GM12801 (cell line): ENCODE results near the gene LEMD1.

Experiments used
- CTCF ChIP-seq: IDR thresholded peaks from one replicate; pipeline ENCODE4 v1.5.1; 2011; ENCODE audit warnings: control low read depth; ENCODE audit not compliant: insufficient read length; ENCODE audit errors: extremely low read depth

LEMD1 gene

GRCh38 chr1:205456383-205456867, 34.6 kb upstream of the LEMD1 start:
- TF ChIP-seq CTCF, result no peak

- TF ChIP-seq CTCF, result no peak
Observed at GRCh38 chr1:205455581-205456382, 33.9 kb upstream of the LEMD1 start, which contains the start of gene BLACAT1. BLACAT1 (minus strand) TSS chr1:205456045.

- TF ChIP-seq CTCF, result no peak
Observed at GRCh38 chr1:205454903-205455335, 33.1 kb upstream of the LEMD1 start.

- TF ChIP-seq CTCF, result no peak
Observed at GRCh38 chr1:205453466-205453865, 31.6 kb upstream of the LEMD1 start.

GRCh38 chr1:205452933-205453332, 31.1 kb upstream of the LEMD1 start:
- TF ChIP-seq CTCF, result no peak

GRCh38 chr1:205452364-205452763, 30.5 kb upstream of the LEMD1 start:
- TF ChIP-seq CTCF, result no peak

- TF ChIP-seq CTCF, result no peak
Observed at GRCh38 chr1:205451759-205452164, 29.9 kb upstream of the LEMD1 start.
